LNCaP clone FGC (cell line): ENCODE data around the gene BRAP.

ENCODE experiments used
- DNase-seq: peaks from one replicate; pipeline ENCODE4 v3.0.0-alpha.2; 2011; ENCODE audit warnings: low read depth
- H3K4me3 ChIP-seq: 2 replicates; pipeline ENCODE4 v1.5.1; 2011; ENCODE audit warnings: mild to moderate bottlenecking, low read depth, low read length, control low read depth
- CTCF ChIP-seq: IDR thresholded peaks from 2 replicates; pipeline ENCODE4 v1.5.1; 2012; ENCODE audit warnings: mild to moderate bottlenecking; ENCODE audit not compliant: control insufficient read depth, insufficient read depth; ENCODE audit errors: extremely low read depth

Gene BRAP

DNA sequence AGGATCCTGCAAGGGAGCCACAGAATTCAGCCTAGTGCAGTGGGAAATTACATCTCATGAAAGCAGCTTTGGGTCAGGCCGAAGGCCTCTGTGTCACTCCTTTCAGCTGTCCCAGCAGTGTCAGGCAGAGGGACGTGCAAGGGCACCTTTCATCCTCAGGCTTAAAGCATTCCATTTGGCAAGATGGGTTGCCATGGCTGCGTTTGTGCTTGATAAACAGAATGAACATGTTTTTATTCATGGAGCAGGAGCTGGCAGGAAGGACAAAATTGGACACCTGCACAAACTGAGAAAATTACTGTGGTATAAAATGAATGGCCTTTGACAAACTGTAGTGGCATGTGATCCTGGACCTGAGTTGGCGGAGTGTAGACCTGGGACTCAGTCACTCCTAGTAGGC, 29.5 kb upstream of the BRAP start:
- TF ChIP-seq CTCF: no peak
- DNase-seq: peak; percentile 25
- no peak overlapping the region for H3K4me3 ChIP-seq

- TF ChIP-seq CTCF: no peak
- H3K4me3 ChIP-seq: no peak overlapping the region
Measured at GRCh38 chr12:111706145-111706544, 20.4 kb upstream of the BRAP start.

GRCh38 chr12:111705672-111706071, 19.9 kb upstream of the BRAP start:
- no peak for DNase-seq

More at GRCh38 chr12:111706145-111706544, 20.4 kb upstream of the BRAP start:
- DNase-seq: no peak

GRCh38 chr12:111699962-111700361, 14.2 kb upstream of the BRAP start:
- no peak for TF ChIP-seq CTCF

More at GRCh38 chr12:111705672-111706071, 19.9 kb upstream of the BRAP start:
- no peak for TF ChIP-seq CTCF
- no peak overlapping the region for H3K4me3 ChIP-seq

GRCh38 chr12:111693818-111694217, 8.1 kb upstream of the BRAP start:
- DNase-seq: no peak
- no peak for TF ChIP-seq CTCF
- no peak overlapping the region for H3K4me3 ChIP-seq

More at GRCh38 chr12:111699962-111700361, 14.2 kb upstream of the BRAP start:
- no peak for DNase-seq
- no peak overlapping the region for H3K4me3 ChIP-seq

- DNase-seq: no peak
Measured at GRCh38 chr12:111692575-111693210, 6.9 kb upstream of the BRAP start.

More at GRCh38 chr12:111692575-111693210, 6.9 kb upstream of the BRAP start:
- TF ChIP-seq CTCF: peak; percentile 20; the same call in 1 of the 2 replicates
- no peak overlapping the region for H3K4me3 ChIP-seq
